GM19035 (cell line): ENCODE measurements around the gene BHLHE23.
A peak's percentile ranks its signal among the peaks of the same experiment; 100 is the strongest.

Experiments used
- ATAC-seq: cut with Tn5 transposase; IDR thresholded peaks from one replicate; pipeline ENCODE4 v1.9.1; 2021; ENCODE audit not compliant: unreplicated experiment

The BHLHE23 gene

DNA sequence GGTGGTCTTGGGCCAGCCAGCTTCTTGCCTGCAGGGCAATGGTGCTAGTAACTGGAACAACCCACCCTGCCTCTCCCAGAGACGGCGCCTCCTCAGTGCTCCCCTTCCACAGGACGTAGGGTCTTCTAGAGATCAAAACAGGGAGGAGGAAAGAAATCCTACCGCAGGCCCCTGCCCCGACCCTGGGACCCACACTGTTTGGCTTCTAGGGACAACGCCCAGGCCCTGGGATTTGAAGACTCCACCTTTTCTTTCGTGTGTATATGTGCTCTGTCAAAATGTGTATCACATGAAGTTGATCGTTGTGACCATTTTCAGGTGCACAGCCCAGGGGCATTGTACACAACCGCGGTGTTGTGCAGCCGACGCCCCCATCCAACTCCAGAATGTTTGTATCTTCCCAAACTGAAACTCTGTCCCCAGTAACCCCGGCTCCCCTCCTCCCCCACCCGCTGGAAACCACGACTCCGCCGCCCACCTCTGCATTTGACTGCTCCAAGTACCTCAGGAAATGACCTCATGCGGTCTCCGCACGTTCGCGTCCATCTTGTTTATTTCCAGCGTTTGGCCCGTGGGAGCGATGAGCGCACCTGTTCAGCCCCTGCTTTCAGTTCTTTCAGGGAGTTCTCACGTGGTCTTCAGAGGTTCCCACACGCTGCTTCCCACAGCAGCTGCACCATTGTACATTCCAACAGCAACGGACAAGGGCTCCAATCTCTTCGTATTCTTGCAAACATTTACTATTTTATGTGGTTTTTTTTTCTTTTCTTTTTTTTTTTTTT lies 3.4 kb upstream of the BHLHE23 start:
- peak; percentile 52 for ATAC-seq

DNA sequence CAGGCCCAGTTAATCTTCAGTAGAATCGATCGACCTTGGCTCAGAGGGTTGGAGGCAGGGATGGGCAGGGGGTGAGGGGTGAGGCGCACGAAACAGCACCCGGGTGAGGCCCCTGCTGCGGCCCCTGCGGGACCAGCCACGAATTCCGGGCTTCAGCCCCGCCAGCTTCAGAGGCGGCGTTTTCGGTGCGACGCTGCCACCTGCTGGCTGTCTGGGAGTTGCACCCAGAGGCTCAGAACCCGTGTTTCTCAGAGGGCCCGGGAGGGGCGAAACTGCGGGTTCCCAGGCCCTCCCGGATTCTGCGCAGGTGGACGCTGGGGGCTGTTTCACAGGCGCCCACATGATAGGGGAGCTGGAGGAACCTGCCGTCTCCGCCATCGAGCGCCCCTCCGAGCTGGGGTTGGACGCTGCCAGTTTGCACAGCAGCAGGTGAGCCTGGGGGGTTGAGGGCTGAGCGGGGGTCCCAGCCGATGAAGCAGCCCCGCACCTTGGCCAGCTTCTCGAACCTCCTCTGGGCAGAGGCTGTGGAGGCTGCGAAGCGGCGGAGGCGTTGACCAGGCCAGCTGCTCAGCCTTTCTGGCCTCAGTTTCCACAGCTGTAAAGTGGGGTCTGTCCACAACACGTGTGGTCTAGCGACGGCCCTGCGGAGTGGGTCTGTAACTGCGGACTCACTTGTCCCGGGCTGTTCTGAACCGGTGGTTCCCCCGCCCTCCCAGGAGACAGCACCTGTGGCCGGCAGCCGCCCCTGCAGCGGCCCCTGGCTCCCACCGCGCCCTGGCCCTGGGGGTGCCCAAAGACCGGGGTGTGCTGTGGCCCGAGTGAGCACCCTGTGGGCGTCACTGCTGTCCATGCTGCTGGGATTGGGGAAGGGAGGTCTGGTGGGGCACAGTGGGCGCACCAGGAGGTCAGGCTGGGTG lies 2.5 kb upstream of the BHLHE23 start:
- peak; percentile 50 for ATAC-seq

DNA sequence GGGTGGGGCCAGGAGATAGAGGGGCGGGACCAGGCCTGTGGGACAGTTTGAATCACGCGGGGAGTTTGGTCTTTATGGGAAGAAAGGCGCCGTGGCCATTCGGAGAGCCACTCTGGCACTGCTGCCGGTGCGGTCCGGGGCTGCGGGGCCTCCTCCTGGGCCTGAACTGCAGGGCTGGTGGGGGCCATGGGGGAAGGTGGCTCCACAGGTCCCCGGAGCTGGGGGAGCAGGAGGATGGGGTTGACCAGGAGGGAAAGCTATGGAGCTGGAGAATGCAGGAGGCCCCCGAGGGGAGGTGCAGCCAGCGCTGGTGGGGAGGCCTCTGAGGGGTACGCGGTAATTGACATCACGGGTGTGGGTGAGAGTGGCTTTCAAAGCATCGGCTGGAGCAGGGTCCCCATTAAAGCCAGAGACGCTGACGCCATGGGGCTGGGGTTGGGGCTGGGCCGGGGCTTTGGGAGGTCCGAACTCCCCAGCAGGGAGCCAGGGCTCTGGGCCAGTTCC lies 1.8 kb upstream of the BHLHE23 start:
- ATAC-seq, result no peak

DNA sequence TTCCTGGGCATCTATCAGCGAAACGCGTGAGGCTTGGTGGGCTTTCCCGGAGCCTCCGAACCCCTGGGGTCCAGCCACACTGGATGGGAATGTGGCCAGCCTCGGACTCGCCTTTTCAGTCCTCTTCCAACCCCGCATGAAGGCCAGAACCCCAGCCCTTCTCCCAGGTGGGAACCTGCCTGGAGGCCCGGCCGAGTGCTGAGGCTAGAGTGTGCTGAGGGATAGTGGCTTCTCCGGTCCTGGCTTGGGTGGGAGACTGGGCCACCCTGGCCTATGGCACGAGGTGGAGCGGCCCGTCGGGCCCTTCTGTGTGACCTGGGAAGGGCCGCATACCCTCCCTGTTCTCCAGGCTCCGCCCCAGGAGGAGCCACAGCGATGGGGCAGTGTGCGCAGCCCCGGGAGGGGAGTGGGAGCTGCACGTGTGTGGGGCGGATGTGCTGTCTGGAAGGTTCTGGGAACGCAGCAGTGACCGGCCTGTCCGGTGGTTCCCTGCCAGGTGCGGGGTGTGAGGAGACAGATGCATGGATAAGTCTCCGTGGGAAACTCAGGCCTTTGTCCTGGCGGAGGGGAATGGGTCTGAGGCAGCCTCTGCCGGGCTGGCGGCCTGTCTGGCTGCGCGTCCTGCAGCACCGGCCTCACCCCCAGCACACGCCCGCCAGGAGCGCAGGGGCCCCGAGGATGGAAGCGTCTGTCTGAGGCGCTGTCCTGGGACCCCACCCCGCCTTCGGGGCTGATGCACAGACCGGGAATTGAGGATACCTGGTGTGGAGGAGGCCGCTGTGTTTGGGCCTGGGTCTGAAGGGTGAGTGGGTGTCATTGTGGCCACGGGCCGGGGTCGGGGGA lies 1.1 kb upstream of the BHLHE23 start:
- ATAC-seq, result no peak

DNA sequence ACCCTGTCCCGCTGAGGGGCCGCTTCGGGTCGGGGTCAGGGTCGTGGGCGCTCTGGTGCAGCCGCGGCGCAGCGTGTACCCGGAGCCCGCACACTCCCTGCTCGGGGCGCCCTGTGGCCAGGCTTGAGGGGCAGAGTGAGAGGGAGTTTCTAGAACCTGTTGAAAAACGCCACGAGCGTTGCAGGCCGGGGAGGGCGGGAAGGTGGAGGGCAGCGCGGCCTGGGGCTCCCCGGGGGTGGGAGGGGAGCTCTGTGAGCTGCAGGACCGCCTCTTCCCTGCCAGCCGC lies 539 bp upstream of the BHLHE23 start:
- no peak for ATAC-seq

DNA sequence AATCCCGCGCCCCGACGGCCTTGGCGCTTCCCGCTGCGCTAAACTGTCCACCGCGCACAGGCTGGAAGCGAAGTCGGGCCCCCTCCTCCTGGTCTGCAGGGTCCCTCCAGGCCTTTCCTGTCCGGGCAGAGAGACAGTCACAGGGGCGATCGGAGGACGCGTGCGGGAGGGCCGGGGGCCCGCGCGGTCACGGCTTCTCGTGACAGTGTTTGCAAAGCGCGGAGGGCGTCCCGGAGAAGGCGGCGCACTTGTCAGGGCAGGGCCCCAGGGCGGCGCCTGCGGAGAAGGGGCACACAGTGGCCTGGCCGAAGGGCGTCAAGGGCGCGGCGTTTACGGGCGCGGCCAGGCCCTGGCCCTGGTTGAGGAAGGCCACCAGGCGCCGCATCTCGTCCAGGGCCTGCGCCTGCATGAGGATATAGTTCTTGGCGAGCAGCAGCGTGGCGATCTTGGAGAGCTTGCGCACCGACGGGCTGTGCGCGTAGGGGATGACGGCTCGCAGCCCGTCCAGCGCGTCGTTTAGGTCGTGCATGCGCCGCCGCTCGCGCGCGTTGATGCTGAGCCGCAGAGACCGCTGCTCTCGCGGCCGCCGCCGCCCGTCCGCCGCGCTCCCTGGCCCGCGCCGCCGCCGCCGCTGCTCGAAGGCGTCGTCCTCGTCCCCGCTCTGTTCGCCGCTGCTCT lies 763 bp downstream of the BHLHE23 start:
- ATAC-seq, result no peak

DNA sequence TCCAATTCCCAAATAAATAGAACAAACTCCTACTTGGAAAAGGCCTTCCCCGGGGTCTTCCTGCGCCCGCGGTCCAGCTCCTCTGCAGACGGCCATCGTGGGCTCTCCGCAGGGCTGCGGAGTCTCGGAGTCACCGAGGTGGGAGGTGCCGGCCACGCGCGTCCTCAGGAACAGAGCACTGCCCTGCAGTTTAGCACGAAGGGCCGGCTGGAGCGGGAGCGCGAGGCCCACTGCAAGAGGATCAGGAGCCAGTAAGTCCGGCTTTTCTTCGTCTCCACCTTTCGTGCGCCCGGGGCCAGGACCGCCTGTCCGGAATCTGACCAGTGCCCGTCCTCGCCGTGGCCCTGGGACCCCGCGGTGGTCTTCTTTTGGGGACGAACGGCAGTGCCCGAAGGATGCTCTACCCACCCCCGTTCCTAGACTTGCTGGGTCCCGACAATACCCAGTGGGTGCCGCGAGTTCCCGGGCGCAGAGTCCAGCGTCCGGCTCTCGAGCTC lies 1.4 kb downstream of the BHLHE23 start:
- ATAC-seq, result no peak

DNA sequence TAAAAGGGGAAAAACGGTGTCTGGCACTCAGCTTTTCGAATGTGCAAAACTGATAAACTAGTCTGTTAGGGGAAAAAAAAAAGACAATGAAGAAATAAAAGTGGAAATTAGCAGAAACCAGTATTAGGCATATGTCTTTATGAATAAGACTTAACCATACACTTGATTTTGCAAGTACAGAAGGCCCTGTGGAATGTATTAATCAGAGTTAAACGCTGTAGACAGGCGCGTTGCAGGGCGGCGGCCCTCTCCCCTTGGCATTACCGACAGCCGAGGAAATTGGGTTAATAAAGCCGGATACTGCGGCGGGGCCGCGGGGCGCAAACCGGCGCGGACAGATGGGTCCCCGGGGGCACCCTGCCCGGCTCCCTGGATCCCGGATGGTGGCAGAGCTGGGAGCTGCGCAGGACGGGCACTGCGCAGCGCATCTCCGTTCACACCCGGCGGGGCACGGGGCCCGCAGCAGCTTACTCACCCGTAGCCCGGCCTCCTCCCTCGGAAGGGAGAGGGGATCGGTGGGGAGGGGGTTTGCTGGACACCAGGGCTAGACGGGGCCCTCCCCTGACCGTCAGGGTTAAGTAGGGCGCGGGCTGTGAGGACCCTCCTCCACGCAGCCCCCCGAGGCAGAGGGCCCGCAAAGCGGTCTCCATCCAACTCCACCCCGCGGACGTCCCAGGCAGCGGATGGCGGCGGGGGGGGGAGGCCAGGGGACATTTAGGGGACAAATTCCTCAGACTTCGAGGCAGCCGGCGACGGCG lies 2.0 kb downstream of the BHLHE23 start:
- no peak for ATAC-seq

DNA sequence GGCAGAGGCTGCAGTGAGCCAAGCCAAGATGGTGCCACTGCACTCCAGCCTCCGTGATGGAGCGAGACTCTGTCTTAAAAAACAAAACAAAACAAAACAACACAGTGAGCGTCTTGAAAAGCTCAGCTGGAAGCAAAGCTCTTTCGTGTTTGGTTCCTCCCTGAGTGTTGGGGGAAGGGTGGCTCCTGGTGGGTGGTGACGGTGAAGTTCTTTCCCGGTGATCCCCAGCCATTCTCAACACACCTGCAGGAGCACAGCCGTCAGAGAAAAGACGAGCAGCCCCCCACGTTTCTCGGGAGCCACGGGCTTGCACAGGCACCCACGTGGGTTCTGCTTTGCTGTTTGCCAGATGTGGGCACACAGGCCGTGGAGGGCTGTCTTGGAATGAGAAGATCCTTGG lies 3.2 kb downstream of the BHLHE23 start:
- no peak for ATAC-seq

DNA sequence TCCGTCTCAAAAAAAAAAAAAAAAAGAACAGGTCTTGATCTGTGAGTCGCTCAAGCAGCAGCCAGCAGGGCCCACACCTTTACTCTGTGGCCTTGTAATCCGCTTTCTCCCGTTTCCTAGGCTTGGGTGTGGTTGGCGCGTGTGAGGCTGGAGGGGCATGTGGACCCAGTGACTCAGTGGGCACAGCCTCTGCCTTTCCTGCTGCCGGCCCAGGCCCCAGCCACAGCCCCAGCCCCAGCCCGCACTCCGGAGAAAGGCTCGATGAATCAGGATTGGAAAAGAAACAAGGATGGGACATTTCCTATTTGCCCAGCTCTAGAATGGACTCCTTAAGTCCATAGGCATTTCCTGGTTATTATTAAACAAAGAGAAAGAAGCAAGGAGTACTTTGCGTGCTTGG lies 4.3 kb downstream of the BHLHE23 start:
- no peak for ATAC-seq

DNA sequence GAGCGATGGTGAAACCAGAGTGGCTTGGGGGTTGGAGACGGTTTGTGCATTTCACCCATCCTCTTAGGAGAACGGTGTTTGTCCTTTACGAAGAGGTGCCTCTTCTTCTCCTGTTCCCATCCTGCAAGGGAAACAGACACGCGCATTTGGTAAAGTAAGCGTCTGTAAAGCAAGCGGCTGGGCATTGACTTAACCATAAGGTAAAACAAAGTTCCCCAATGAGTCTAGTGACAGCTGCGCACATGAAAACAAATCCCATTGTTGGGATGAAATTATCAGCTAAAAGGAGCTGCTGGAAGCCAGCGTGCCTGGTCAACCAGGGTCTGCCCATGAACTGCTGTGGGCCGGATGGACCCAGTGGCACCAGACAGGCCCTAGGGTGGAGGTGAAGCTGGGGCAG lies 5.8 kb downstream of the BHLHE23 start:
- no peak for ATAC-seq

DNA sequence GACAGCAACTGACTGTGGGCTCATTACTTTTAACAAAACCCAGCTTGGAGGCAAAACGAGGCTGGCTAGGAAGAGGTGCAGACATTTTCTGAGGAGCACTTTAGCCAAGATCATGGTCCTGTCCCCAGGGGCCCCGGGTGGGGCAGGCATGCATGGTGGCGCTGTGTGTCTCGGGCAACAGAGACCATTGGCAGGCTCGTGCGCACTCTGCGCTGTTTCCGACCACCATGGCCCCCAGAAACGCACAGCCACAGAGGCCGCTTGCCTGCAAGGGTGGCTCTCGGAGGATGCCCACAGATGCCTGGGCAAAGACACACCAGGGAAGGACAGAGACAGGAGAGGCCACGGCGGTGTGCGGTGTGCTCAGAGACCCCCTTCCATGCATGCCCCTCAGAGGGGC lies 6.7 kb downstream of the BHLHE23 start:
- no peak for ATAC-seq

DNA sequence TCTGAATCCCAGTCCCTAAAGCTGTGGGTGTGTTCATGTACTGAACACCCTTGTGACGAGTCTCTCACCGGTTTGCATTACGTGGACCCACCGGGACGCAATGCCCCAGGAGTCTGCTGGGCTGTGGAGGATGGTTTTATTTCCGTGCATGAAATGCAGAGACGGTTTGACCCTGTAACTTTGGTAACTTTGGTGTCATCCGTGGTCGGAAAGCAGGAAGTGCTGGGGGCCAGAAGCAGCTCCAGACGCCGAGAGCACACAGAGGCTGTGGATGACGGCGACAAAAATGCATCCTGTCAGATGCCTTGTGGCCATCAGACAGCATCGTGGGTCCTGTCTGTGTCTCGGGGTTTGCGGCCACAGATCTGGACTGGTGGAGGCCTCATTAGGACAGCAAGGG lies 7.2 kb downstream of the BHLHE23 start:
- no peak for ATAC-seq

DNA sequence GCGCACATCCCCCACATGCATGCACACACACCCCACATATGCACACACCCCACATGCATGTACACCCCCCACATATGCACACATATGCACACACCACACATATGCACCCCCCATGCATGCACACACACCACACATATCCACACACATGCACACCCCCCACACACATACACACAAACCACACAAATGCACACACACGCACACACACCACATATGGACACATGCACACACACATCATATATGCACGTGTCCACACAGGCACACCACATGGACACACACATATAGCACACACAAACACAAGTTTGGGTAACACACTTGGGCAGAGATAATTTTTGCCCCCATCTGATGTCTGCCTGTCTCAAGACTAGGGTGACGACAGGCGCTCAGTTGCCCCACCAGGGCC lies 8.3 kb downstream of the BHLHE23 start:
- ATAC-seq, result no peak

DNA sequence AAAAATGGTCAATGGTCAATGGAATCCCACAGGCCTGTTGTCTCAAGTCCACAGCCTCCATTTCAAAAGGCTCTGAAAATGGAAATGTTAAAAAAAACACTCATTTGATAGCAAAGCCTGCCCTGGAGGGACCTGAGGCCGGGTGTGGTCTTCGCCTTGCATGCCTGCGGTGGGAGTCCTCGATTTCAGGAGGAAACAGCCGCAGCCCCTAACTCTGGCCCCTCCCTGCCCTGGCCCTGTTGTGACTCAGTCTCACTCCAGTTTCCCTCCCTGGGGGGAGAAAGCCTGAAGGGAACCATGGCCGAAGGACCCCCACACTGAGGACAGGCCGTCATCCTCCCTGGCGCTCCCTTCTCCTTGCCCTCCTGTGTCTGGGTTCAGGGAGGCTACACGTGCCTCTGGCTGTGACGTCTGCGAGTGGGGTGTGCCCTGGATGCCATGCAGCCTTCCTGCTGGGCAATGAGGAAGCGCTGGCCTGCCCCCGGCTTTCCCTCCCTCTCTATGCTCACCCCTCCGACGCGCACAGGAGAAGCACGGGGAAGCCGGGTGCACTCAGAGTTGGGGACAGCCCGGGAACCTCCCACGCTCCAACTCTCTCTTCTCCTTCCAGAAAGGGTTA lies 9.2 kb downstream of the BHLHE23 start:
- no peak for ATAC-seq

DNA sequence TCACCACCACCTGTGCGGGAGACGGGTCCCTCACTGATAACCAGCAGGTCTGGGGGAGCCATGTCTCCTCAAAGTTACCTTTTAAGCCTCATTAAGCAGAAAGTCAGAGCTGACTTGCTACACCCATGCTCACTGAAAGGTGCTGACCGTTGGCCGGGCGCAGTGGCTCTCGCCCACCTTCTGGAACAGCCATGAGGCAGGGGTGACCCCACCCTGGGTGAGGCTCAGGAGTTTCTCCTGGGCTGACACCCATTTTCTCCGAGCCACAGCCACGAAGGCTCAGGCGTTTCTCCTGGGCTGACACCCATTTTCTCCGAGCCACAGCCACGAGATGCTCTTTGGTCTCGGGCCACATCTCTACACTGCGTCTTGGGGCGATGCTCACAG lies 10.2 kb downstream of the BHLHE23 start:
- no peak for ATAC-seq

DNA sequence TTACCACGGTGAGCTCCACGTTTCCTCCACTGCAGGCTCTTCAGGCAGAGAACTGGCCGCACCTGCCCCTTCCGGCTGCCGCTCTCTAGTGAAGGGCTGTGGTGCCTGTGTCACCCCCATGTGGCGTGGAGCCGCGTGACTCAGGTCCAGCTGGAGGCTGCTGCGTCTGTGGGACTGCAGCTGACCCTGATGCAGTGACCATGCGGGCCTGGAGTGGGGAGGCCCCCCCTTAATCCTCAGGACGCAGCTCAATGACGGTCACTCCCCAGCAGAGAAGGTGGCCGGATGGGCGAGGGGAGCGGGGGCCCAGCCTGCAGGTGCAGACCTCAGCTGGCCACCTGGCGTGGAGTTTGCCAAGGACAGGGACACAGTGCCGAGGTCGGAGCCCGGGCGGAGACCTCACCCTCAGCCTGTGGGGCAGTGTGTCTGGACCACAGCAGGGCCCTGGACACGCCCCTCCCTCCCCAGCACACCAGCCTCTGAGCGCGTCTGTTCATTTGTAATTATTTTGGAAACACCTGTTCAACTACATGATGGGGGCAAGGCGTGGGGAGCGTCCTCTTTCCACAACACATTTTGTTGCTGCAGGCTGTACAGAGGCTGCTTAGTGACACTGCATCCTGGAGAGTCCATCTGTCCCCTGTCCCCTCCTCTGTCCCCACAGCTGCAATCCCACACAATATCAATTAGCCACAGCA lies 10.7 kb downstream of the BHLHE23 start:
- no peak for ATAC-seq

DNA sequence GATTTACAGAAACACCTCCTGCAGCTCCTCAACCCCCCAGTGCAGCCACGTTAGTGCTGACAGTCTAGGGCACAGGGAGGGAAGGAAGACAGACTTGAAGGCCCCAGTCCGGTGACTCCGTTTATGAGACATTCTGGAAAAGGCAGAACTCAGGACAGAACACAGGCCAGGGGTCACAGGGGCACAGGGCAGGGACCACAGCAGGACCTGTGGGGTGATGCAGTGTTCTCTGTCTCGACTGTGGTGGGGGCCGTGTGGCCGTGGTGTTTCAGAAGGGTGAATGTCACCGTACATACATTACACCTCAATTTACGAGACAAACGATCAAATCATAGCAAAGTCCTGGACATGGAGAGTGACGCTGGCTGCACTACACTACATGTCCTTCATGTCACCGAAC lies 11.3 kb downstream of the BHLHE23 start:
- no peak for ATAC-seq

DNA sequence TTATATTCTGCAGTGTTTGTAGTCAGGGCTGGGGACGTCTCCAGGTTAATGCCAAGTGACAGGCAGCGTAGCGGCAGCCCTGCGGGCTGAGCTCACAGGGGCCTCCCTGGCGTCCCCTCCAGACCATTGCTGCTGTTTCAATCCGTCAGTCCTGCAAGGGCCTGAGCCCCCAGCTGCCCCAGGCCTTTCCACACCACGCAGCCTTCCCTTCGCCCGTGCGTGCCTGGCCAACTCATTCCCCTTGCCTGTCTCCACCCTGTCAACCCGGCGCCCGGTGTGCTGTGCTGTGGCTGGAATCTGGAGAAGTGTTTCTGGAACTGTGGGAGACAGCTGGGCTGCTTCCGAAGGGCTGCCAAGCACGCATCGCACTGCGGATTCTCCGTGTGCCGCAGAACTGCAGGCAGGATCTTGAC lies 11.9 kb downstream of the BHLHE23 start:
- ATAC-seq, result no peak
